GM13977 (cell line): ENCODE measurements around the gene INPP4B.

Source experiments
- DNase-seq: peaks from one replicate; pipeline ENCODE4 v3.0.0; 2012; ENCODE audit warnings: low spot score
- CTCF ChIP-seq: IDR thresholded peaks from 2 replicates; pipeline ENCODE4 v1.5.1; 2012; ENCODE audit warnings: mild to moderate bottlenecking, control low read depth; ENCODE audit not compliant: insufficient read depth; ENCODE audit errors: extremely low read depth, missing control alignments
- in situ Hi-C: fragments of 300-500 bp; cut with MboI; formaldehyde crosslinking; loops from one replicate; pipeline ENCODE4 v1.12.0; 2022; ENCODE audit warnings: low sequenced_read_pairs, low pct_unique_long_range_greater_than_20kb, mixed read lengths, inconsistent platforms; ENCODE audit not compliant: unreplicated experiment

Gene INPP4B

DNA sequence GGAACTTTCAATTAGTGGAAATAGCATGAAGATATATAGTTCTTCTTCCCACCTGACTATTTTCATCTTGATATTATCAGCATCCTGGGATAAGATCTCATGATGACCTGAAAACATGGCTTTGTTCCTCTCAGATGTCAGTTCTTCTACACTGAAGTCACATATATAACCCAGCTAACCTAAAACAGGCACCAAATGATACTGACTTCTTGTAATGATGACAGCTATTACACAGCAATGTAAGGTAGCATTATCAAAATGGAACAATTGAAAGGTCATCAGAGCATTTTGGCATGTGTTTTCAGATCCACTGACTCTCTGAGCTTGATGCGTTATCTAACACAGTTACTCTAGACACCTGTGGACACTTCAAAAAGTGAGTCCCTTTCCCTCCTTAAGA is 469.9 kb downstream of the INPP4B start:
- in situ Hi-C loops = no loop called here
- DNase-seq = no peak
- no peak for TF ChIP-seq CTCF

DNA sequence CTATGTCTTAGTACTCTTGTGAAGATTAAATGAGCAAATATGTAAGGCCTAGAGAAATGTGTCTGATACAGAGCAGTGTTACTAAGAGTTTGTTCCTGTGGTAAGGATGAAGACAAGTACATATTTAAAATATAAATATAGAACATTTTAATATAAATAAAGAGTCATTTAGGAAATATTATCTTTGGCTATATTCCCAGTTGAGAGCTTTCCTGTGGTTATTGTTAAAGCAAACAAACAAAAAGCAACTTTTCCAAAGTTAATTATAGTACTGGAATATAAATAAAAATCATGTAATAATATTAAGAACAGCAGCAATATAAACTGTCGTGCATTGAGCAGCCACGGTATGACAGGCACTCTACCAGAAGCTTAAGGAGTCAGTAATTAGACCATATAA is 472.5 kb downstream of the INPP4B start:
- DNase-seq = no peak
- in situ Hi-C loops = no loop called here
- no peak for TF ChIP-seq CTCF

GRCh38 chr4:142372530-142373260 is 473.4 kb downstream of the INPP4B start:
- DNase-seq = no peak
- in situ Hi-C loops = no loop called here

GRCh38 chr4:142369141-142369540 is 477.0 kb downstream of the INPP4B start:
- no peak for DNase-seq
- in situ Hi-C loops = no loop called here
- TF ChIP-seq CTCF = no peak

More at GRCh38 chr4:142372530-142373260, 473.4 kb downstream of the INPP4B start:
- TF ChIP-seq CTCF = no peak

GRCh38 chr4:142367418-142368180 is 478.5 kb downstream of the INPP4B start:
- no peak for TF ChIP-seq CTCF
- no peak for DNase-seq
- in situ Hi-C loops = no loop called here

- in situ Hi-C loops = no loop called here
- TF ChIP-seq CTCF = no peak
Measured at GRCh38 chr4:142366769-142367181, 479.3 kb downstream of the INPP4B start.

More at GRCh38 chr4:142366769-142367181, 479.3 kb downstream of the INPP4B start:
- DNase-seq = no peak
